CD1c-positive myeloid dendritic cell (primary cell): ENCODE data around the gene VKORC1.
"Not testable (repeated sequence)": the region's sequence is repeated elsewhere in the genome, so short reads cannot be mapped to it uniquely, and the experiment has no call there.

Experiments
- DNase-seq: peaks from one replicate; pipeline ENCODE4 v3.0.0-alpha.2; 2016; ENCODE audit errors: extremely low spot score

VKORC1 gene

DNA sequence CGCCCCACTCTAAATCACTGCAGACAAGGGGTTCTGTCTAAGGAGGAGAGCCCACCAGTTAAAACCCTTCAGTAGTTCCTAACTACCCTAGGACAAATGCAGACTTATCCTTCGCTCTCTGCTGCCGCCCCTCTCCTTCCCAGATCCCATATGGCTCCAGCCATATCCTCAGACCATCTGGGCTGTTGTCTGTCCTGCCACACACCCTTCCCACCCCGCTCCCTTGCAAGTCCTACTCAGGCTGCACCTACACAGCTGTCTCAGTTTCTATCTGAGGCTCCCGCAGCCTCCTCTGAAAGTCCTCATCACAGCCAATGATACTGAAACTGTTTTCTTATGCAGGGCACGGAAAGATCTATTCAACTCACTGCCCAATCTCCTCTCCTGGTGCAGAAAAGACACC lies 12.9 kb upstream of the VKORC1 start:
- DNase-seq: no peak

DNA sequence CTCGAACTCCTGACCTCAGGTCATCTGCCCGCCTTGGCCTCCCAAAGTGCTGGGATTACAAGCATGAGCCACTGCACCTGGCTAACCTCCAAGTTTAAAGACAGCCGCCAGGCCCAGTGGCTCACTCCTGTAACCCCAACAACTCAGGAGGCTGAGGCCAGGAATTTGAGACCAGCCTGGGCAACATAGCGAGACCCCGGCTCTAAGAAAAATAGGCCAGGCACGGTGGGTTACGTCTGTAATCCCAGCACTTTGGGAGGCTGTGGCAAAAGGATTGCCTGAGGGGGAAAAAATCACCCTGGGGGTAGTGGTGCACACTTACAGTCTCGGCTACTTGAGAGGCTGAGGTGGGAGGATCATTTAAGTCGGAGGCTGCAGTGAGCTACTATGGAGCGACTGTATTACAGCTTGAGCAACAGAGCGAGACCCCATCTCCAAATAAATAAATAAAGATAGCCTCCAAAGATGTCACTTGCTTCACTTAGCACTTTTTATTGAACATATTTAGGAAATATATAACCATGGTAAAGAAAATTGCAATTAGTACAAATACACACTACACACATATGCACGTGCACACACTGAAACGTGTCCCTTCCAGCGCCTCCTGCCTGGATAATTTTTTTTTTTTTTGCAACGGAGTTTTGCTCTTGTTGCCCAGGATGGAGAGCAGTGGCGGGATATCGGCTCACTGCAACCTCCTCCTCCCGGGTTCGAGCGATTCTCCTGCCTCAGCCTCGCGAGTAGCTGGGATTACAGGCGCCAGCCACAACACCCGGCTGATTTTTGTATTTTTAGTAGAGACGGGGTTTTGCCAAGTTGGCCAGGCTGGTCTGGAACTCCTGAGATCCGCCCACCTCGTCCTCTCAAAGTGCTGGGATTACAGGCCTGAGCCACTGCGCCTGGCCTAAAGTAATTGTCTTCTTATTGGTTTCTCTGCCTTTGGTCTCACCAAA lies 12.2 kb upstream of the VKORC1 start:
- DNase-seq: no peak

DNA sequence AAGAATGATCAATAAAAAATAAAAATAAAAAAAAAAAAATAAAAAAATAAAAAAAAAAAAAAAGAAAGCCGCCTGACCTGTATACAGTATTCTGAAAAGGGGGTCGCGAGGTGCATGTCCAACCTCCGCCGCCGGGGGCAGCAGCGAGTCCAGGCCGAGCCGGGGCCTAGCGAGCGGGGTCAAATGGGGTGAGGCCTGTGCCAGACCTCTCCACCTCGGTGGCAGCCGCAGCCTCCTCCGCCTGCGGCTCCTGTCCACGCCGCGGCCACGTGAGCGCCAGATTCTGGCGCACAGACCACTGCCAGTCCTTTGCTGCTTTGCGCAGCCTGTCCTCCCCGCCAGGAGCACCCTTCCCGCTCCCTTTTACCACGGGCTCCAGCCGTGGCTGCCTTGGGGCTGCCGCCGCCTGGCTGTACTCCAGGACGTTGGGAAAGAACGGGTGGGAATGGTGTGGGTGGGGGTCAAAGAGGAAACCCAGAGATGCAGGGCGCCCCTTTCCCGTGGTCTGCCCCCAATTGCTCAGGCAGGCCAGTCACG lies 11.1 kb upstream of the VKORC1 start:
- peak; percentile 83 for DNase-seq

DNA sequence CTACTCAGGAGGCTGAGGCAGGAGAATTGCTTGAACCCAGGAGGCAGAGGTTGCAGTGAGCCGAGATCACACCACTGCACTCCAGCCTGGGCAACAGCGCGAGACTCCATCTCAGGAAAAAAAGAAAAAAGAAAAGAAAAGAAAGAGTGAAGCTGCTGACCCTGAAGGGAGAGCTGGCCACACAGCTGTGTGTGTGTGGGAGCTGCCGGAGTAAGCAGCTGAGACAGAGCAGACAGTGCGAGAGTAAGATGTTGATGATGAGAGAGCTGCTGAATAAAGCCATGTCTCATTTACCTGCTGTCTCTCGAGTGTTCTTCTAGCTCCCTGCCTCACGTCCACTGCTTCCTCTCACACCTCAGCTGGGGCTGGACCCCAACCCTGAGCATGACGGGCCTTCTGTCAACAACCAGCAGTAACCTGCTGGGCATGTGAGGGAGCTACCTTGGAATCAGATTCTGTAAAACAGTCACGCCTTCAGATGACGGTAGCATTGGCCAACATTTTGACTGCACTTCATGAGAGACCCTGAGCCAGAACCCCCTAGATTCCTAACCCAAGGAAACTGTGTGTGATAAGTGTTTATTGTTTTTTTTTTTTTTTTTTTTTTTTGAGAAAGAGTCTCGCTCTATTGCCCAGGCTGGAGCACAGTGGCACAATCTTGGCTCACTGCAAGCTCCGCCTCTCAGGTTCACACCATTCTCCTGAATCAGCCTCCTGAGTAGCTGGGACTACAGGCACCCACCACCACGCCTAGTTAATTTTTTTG lies 6.5 kb upstream of the VKORC1 start:
- not testable (repeated sequence) for DNase-seq

DNA sequence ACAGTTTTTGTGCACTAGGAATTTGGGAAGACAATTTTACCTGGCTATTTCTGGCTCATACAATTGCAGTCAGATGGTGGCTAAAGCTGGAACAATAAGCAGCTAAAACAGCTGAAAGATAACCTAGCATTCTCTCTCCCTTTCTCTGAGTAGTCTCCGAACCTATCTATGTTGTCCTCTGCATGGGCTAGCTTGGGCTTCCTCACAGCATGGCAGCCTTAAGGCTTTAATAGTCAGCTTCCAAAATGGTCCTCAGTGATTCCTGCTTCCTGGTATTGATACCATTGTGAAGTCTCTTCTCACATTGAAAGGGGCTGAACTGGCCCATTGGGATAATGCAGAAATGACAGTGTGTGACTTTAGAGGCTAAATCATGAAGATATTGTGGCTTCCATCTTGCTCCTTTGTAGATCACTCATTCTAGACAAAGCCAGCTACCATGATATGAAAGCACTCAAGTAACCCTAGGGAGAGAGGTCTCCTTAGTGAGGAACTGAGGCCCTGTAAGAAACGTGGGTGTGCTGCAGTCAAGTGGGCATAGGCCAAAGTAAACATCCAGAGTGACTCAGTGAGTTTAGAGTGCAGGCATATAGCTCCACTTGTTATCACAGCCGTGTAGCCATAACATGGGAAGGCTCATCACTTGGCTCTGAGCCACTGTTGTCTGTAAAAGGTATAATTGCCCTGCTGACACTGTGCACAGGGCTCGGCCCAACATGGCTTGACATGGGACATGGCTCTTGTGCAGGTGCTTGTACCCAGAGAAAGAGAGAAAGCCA lies 5.5 kb upstream of the VKORC1 start:
- DNase-seq: no peak

DNA sequence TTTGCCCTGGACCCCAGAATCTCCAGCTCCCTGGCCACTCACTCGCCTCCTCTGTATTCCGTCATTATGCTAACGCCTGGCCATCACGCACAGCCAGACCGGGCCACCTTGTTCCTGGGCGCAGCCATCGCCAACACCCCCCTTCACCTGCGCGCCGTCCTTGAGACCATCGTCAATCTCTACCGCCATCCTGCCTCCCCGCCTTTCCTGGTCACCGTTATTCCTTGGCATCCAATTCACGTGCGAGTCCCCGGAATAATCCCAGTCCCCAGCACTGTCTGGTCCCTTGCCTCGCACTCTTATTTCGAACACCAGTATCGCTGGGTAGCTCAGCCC lies 541 bp downstream of the VKORC1 start:
- no peak for DNase-seq

DNA sequence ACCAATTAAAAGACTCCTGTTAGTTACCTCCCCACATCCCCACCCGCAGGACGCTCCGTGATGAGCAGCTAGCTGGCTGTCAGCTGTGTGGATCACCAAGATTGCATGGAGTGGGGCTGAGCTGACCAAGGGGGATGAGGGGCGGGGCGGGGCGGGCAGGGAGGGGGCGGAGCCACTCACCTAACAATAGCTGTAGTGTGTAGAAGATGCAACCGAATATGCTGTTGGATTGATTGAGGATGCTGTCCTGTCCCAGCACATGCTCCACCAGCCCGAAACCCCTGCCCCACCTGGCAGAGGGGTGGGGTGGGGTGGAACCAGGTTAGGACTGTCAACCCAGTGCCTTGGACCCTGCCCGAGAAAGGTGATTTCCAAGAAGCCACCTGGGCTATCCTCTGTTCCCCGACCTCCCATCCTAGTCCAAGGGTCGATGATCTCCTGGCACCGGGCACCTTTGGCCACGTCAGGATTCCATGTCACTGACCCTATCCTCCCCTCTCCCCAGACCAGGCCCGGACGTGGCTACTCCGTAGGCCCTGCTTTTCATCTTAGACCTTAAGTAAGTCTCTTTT lies 1.4 kb downstream of the VKORC1 start:
- no peak for DNase-seq

DNA sequence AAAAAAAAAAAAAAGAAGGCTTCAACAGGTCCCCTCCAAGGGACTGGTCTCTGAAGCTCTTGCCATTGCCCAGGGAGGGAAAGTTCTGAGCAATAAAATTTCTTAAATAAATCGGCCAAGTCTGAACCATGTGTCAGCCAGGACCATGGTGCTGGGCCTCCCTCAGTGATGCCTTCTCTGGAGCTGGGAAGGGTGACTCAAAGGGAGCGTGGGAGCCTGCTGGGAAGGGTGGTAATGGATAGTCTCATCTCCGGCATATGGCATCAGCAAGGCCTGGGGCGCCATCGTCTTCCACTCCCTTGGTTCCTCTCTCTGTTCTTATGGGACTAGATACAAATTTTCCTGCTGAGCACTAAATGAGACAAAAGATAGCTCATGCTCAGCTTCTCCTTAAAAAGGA lies 2.3 kb downstream of the VKORC1 start:
- no peak for DNase-seq

DNA sequence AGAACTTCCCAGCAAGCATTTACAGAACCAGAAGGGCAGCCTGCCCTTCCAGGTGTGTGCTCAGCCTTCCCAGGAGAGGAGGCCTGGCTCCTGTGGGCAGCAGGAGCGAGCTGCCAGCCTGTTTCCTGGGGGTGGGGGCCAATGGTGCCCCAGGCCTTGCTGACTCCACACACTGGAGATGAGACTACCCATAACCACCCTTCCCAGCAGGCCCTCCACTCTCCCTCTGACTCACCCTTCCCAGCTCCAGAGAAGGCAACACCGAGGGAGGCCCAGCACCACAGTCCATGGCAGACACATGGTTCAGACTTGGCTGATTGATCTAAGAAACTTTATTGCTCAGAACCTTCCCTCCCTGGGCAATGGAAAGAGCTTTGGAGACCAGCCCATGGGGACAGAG lies 4.1 kb downstream of the VKORC1 start:
- DNase-seq: no peak

DNA sequence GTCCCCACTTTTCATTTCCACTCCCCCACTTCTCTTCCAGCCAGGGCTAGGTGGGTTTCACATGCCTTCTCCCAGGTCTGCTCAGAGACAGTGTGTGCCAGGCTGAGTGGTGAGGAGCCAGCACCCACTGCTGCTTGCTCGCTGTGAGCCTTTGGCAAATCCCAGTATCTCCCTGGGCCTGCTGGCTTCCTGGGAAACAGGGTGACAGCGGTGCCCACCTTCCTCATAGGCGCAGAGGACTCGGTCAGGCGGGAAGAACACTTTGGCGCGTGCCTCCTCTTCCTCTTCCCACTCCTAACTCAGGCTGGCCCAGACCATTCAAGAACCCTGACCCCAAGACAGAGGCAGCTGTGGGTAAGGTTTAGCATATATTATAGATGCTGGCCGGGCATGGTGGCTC lies 5.4 kb downstream of the VKORC1 start:
- DNase-seq: no peak

DNA sequence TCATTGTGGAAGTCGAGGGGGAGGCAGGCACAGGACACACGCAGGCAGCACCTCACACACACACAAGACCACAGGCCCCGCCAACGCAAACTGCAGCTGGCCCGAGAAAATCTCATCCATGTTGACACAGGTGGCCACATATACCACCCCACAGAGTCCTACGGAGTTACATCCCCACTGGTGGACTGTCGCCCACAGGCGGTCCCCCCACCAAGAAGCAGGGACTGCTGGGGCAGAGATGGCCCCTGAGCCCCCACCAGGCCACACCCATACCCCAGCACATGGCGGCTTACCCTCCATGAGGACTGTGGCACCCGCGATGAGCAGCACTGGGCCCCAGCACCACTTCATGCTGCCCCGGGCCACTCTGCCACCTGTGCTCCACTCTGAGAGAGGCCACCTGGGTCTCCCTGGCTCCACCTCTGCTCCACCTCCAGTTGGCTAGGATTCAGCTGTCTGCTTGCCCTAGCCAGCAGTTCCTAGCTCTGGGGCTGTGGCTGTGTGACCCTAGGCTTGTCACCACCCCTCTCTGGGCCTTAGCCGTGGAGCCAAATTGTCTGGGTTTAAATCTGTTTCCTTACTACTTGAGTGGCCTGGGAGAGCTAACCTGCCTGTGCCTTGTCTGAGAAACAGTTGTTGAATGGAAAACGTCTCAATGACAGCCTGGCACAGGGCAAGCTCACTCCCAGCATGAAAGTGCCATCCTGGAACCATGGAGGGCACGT lies 6.0 kb downstream of the VKORC1 start, which contains the start of gene PRSS53:
TSS of gene PRSS53 (minus strand) at position 485 of the 725 bp plus-strand sequence. CDS start at position 351, 134 bp downstream.
- no peak for DNase-seq

DNA sequence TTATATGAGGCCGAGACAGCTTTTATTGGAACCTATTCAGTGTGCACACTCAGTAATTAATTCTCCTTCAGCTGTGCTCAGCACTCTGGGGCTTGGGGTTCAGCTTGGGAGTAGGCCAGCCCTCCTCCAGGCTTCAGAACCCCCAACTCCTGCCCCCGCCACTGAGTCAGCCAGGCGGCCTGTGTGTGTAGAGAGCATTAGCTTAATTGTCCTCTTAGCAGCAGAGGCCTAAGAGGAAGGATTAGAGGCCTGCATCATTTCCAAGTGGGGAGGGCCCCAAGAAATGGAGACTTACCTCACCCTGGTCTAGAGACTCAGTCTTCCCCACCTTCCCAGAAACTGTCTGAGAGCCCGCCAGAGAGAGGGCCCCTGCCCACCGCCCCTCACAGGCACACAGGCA lies 6.6 kb downstream of the VKORC1 start:
- DNase-seq: no peak

DNA sequence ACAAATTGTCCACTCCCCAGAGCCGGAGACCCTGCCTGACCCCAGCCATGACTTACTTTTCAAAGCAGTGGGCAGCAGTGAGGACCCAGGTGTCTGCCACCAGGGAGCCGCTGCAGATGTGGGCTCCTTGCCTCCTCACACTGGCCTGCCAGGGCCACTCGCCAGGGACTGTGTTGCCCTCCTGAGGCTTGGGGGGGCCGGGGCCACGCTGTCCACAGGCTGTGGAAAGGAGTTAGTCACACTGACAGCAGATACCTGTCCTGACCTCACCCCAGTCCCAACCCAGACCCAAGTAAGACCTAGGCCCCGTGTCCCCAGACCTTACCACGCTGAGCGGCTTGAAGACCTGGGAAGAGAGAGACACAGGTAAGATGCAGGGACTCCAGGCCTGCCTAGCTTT lies 7.1 kb downstream of the VKORC1 start:
- DNase-seq: no peak

DNA sequence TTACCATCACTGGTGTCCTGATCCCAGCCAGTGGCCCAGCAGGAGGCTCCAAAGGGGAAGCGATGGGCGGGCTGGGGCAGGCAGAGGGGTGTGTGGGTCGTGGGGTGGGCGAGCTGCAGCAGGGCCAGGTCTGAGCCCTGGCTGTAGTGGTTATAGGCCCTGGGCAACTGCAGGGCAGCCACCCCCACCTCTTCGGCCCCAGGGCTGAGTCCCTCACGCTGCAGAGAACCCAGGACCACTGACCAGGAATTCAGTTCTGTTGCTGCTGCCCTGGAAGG lies 8.0 kb downstream of the VKORC1 start:
- DNase-seq: no peak

DNA sequence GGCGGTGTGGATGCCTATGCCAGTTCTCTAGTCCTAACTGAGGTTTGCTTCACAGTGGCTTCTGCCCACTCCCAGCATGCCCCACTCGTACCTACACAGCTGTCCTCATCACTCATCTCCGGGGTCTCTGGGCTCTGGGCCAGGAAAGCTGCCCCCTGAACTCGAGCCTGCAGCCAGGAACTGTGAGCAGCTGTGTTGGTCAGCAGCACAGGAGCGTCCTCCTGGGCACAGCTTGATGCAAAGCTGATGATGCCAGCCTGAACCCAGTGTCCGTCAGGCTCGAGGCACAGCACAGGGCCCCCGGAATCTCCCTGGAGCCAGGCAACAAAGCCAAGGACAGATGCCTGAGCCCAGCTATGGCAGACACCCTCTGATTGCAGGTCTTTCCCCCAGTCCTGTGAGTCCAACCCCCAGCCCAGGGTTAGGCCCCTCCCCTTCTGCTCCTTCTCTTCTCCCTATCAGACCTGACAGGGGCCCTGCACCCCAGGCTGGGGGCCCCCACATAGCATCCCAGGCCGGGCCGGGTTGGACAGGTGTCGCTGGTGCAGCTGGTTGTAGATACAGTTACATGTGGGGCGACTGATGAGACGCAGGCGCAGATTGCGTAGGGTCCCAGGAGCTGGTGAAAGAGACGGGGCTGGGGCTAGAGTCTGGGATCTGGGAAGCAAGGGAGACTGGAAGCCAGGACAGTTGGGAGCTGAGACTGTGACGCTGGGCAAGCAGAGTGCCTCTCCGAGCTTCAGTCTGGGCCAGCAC lies 8.5 kb downstream of the VKORC1 start:
- no peak for DNase-seq

DNA sequence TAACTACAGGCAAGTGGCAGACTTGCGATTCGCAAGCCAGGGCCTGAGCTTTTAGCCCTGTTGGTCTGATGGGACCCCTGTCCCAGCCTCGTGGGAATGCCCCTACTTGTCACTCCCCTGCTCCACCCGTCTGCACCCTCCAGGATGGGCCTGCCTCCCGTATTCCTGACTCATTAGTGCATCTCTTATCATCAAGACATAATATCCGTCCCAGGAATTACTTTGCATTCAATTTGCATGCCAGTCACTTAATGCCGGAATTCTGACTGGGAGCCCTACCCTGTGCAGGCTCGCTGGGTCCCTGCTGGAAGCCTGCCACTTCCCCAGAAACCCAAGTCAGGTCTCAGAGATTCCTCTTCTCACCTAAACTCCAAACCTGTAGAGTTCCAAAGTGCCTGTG lies 9.2 kb downstream of the VKORC1 start:
- DNase-seq: no peak

DNA sequence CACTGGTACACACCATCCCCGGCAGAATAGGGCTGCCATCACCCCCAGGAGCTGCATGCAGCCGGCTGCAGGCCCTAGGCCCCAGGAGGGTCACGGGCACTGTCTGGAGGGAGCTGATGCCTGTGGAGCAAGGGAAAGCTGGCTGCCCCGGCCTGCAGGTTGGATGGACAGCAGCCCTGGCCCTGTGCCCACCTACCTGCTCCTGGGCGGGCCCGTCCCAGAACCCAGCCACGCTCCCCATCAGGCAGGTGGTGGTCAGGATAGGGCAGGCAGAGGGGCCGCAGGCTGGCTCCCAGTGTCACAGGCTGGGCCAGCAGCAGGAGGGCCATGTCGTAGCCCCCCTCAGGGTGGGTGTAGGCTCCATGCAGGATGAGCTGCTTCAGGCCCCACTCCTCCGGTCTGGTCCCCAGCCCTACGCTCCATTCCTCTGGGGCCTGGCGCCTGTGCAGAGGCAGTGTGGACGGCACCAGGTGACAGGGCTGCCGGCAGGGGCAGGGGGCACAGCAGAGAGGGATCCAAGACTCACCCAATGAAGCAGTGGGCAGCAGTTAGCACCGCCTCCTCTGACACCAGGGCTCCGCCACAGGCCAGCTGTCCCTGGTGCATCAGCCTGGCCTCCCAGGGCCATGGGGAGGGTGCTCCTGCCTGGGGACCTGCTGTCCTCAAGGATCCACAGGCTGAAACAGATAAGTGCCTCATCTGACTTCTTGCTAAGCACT lies 9.9 kb downstream of the VKORC1 start:
- no peak for DNase-seq

DNA sequence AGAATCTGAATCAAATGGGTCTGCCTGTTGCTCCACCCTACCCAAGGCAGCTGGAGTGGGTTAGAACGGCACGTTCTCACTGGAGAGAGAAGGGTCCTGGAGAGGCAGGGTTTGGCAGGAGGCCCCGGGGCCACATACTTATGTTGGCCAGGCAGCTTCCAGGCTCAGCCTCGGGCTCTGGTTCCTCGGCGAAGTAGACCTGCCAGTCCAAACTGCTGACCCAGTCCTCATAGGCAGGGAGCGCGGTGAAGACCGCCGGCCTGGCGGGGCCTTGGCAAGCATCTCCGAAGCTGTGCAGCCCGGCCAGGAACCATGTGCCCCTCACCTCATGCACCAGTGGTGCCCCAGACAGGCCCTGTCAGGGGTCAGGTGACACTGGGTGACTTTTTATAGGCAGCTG lies 10.6 kb downstream of the VKORC1 start:
- no peak for DNase-seq

DNA sequence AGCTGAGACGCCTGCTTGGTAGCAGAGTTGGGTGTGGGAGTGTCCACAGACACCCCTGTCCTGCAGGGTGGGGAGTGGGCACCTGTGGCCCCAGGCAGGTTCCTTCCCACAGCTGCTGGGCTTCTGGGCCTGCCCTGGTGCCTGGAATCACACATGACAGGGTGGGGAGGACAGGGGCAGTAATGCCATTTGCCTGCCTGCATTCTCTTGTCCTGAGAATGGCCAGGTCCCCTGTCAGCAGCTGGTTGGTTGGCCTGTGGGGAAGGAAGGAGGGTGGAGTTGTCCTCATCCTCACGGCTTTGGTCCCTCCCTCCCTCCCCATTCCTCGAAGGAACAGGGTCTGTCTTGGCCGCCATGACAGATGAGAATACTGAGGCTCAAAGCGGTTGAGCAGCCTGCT lies 11.0 kb downstream of the VKORC1 start:
- no peak for DNase-seq

DNA sequence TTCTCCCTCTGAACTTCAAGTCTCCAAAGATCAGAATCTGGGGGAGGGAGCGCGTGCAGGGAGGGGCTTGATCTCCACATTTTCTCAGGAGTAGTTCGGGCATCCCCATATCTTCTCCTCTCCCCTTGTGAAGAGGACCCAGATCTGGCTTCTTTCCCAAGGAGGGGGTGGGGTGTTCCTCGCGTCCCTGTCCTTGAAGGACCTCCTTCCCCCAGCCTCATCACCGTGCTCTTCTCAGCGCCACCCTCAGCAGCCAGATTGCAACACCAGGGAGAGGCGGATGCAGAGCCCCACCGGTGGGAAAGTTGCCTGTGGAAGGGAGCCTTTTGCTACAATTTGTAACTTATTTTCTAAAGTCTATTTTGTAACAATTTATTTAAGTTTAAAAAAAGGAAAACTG lies 11.5 kb downstream of the VKORC1 start:
- no peak for DNase-seq
